H1 (cell line): ENCODE results near the gene TTPAL. TPM values are rescaled to one million over a fixed set of nuclear protein-coding genes. Genes with fewer than 3 reads are reported as not detected.

ENCODE experiments used
- CTCF ChIA-PET: fragments of 300-600 bp; sonication (Branson Sonifier 250); formaldehyde crosslinking; loops from one replicate; lab custom pipeline; 2021; ENCODE audit not compliant: partially characterized antibody; lab: Charles Lee
- POLR2A ChIA-PET: fragments of 300-600 bp; sonication (Branson Sonifier 250); formaldehyde crosslinking; loops from one replicate; lab custom pipeline; 2021; ENCODE audit warnings: inconsistent platforms; ENCODE audit not compliant: partially characterized antibody; lab: Charles Lee
- DNase-seq, 2 experiments: peaks; one replicate each; pipeline versions ENCODE4 v3.0.0 to v3.0.0-alpha.2; 2010 to 2022; ENCODE audit warnings: low spot score in 2 of 2, low read depth in 1 of 2, mixed read lengths in 1 of 2
- FAIRE-seq: peaks from 2 replicates; lab custom pipeline; 2011; peaks lifted over from hg19 to GRCh38; lab: Jason Lieb, UNC
- H2AFZ ChIP-seq: 2 replicates; pipeline ENCODE4 v1.8.1; 2012; ENCODE audit warnings: low read length, inconsistent platforms
- H2AK5ac ChIP-seq: 2 replicates; pipeline ENCODE4 v1.6.1; 2013; ENCODE audit warnings: low read depth, low read length
- H2BK120ac ChIP-seq: replicated peaks from 2 replicates; pipeline ENCODE3; 2013; ENCODE audit warnings: low read depth, low read length, inconsistent platforms
- H2BK12ac ChIP-seq: 2 replicates; pipeline ENCODE4 v1.6.1; 2013; ENCODE audit warnings: low read depth, low read length
- H2BK15ac ChIP-seq: 2 replicates; pipeline ENCODE4 v1.6.1; 2013; ENCODE audit warnings: low read length
- H2BK20ac ChIP-seq: 2 replicates; pipeline ENCODE4 v1.6.1; 2013; ENCODE audit warnings: low read length
- H2BK5ac ChIP-seq: 2 replicates; pipeline ENCODE4 v1.6.1; 2013; ENCODE audit warnings: low read depth, low read length
- H3K14ac ChIP-seq: 2 replicates; pipeline ENCODE4 v1.6.1; 2013; ENCODE audit warnings: inconsistent platforms; ENCODE audit not compliant: insufficient read length
- H3K18ac ChIP-seq: 2 replicates; pipeline ENCODE4 v1.6.1; 2013; ENCODE audit warnings: low read length; ENCODE audit errors: extremely low read depth
- H3K23ac ChIP-seq: 2 replicates; pipeline ENCODE4 v1.6.1; 2013; ENCODE audit warnings: inconsistent platforms; ENCODE audit not compliant: insufficient read length
- H3K23me2 ChIP-seq: 2 replicates; pipeline ENCODE4 v1.6.1; 2013; ENCODE audit warnings: low read depth, low read length
- H3K27ac ChIP-seq: 2 replicates; pipeline ENCODE4 v1.6.1; 2011; ENCODE audit warnings: low read depth, low read length, inconsistent platforms
- H3K27me3 ChIP-seq, 4 experiments: replicated peaks in 1 of 4; 1 replicate in 1 of 4; 2 replicates in 3 of 4; pipeline versions ENCODE4 v1.6.1 to v1.8.1; 2011 to 2013; ENCODE audit warnings: low read length in 3 of 4, mild to moderate bottlenecking in 3 of 4, inconsistent platforms in 2 of 4, mixed read lengths in 2 of 4, moderate library complexity in 1 of 4; ENCODE audit not compliant: control insufficient read depth in 3 of 4, insufficient read depth in 3 of 4; ENCODE audit errors: extremely low read depth in 1 of 4
- H3K36me3 ChIP-seq, 4 experiments: 2 replicates each; pipeline versions ENCODE4 v1.6.1 to v1.8.1; 2011 to 2013; ENCODE audit warnings: mild to moderate bottlenecking in 4 of 4, low read length in 3 of 4, moderate library complexity in 2 of 4, control low read depth in 1 of 4, inconsistent platforms in 1 of 4; ENCODE audit not compliant: insufficient read depth in 4 of 4, control insufficient read depth in 2 of 4
- H3K4ac ChIP-seq: replicated peaks from 2 replicates; pipeline ENCODE3; 2013; ENCODE audit warnings: low read length, low read depth, mixed read lengths, inconsistent platforms; ENCODE audit not compliant: insufficient read length
- H3K4me1 ChIP-seq, 4 experiments: replicated peaks in 1 of 4; 1 replicate in 1 of 4; 2 replicates in 3 of 4; pipeline versions ENCODE4 v1.6.1 to v1.8.1; 2011 to 2013; ENCODE audit warnings: low read length in 3 of 4, inconsistent platforms in 2 of 4, mixed read lengths in 1 of 4; ENCODE audit not compliant: insufficient read depth in 4 of 4, control insufficient read depth in 3 of 4
- H3K4me2 ChIP-seq, 2 experiments: 2 replicates each; pipeline versions ENCODE4 v1.6.1 to v1.8.1; 2011 to 2013; ENCODE audit warnings: low read depth in 2 of 2, low read length in 2 of 2, control low read depth in 1 of 2, inconsistent platforms in 1 of 2, mild to moderate bottlenecking in 1 of 2; ENCODE audit not compliant: insufficient read depth in 1 of 2
- H3K4me3 ChIP-seq, 4 experiments: fragments of 200-600, 300-600 bp in 1 of 4; sonication (generic), shearing (Covaris generic), sonication (Bioruptor Twin) in 1 of 4; 2 replicates each; pipeline versions ENCODE4 v1.5.1 to v1.8.1; 2011 to 2016; ENCODE audit warnings: low read length in 4 of 4, low read depth in 3 of 4, control low read depth in 2 of 4, inconsistent platforms in 2 of 4, mild to moderate bottlenecking in 2 of 4, mixed read lengths in 1 of 4, moderate library complexity in 1 of 4; ENCODE audit not compliant: insufficient read depth in 2 of 4; ENCODE audit errors: extremely low read depth in 1 of 4
- H3K56ac ChIP-seq: replicated peaks from 2 replicates; pipeline ENCODE3; 2013; ENCODE audit warnings: low read depth, mild to moderate bottlenecking, mixed read lengths, low read length, inconsistent platforms; ENCODE audit not compliant: insufficient read length
- H3K79me1 ChIP-seq: 2 replicates; pipeline ENCODE4 v1.6.1; 2013; ENCODE audit warnings: low read depth, low read length, control low read depth
- H3K79me2 ChIP-seq, 2 experiments: 2 replicates each; pipeline versions ENCODE4 v1.6.1 to v1.8.1; 2012 to 2013; ENCODE audit warnings: low read length in 2 of 2, mild to moderate bottlenecking in 2 of 2, inconsistent platforms in 1 of 2; ENCODE audit not compliant: insufficient read depth in 2 of 2, control insufficient read depth in 1 of 2
- H3K9ac ChIP-seq, 4 experiments: replicated peaks in 1 of 4; 1 replicate in 1 of 4; 2 replicates in 3 of 4; pipeline versions ENCODE4 v1.6.1 to v1.8.1; 2011 to 2013; ENCODE audit warnings: low read depth in 3 of 4, low read length in 3 of 4, control low read depth in 2 of 4, mild to moderate bottlenecking in 2 of 4, moderate library complexity in 2 of 4, inconsistent platforms in 1 of 4; ENCODE audit errors: extremely low read depth in 1 of 4
- H3K9me3 ChIP-seq, 2 experiments: 2 replicates each; pipeline versions ENCODE4 v1.6.1 to v1.8.1; 2012 to 2013; ENCODE audit warnings: mild to moderate bottlenecking in 2 of 2, moderate library complexity in 2 of 2, control low read depth in 1 of 2, inconsistent platforms in 1 of 2, low read depth in 1 of 2, low read length in 1 of 2, mixed read lengths in 1 of 2; ENCODE audit not compliant: insufficient read depth in 2 of 2
- H4K20me1 ChIP-seq, 2 experiments: replicated peaks in 1 of 2; 2 replicates each; pipeline versions ENCODE3 to v1.8.1; 2011 to 2013; ENCODE audit warnings: inconsistent platforms in 2 of 2, low read length in 2 of 2, mild to moderate bottlenecking in 1 of 2; ENCODE audit not compliant: insufficient read depth in 2 of 2, control insufficient read depth in 1 of 2
- H4K5ac ChIP-seq: 2 replicates; pipeline ENCODE4 v1.6.1; 2013; ENCODE audit warnings: low read length, low read depth, mixed read lengths, inconsistent platforms; ENCODE audit not compliant: insufficient read length
- H4K8ac ChIP-seq: 2 replicates; pipeline ENCODE4 v1.8.0; 2013; ENCODE audit warnings: mild to moderate bottlenecking, moderate library complexity, low read length, inconsistent platforms; ENCODE audit not compliant: insufficient read depth; ENCODE audit errors: extremely low read depth
- H4K91ac ChIP-seq: replicated peaks from 2 replicates; pipeline ENCODE3; 2013; ENCODE audit warnings: low read length, mixed read lengths, inconsistent platforms; ENCODE audit not compliant: insufficient read length
- CHD1 ChIP-seq: IDR thresholded peaks from 2 replicates; pipeline ENCODE4 v1.6.1; 2012; ENCODE audit warnings: low read depth, low read length, improper control_type of control experiment
- CHD2 ChIP-seq: IDR thresholded peaks from 2 replicates; pipeline ENCODE4 v1.6.1; 2012; ENCODE audit warnings: low read length, improper control_type of control experiment
- EP300 ChIP-seq, 2 experiments: IDR thresholded peaks; 1 replicate in 1 of 2; 2 replicates in 1 of 2; pipeline ENCODE4 v1.6.1; 2011 to 2012; ENCODE audit warnings: low read depth in 2 of 2, low read length in 2 of 2, mild to moderate bottlenecking in 2 of 2, borderline replicate concordance in 1 of 2, inconsistent platforms in 1 of 2, moderate library complexity in 1 of 2
- KDM1A ChIP-seq: fragments of 200-600, 300-600 bp; sonication (generic); IDR thresholded peaks from 2 replicates; pipeline ENCODE4 v1.7.1; 2016; ENCODE audit warnings: mild to moderate bottlenecking, low read length, borderline replicate concordance
- KDM4A ChIP-seq: IDR thresholded peaks from one replicate; pipeline ENCODE4 v1.7.1; 2012; ENCODE audit warnings: low read depth, mild to moderate bottlenecking, moderate library complexity, low read length, inconsistent platforms; ENCODE audit not compliant: severe bottlenecking
- POU5F1 ChIP-seq: IDR thresholded peaks from 2 replicates; pipeline ENCODE4 v1.6.1; 2011; ENCODE audit warnings: low read depth, mild to moderate bottlenecking, low read length, moderate library complexity
- RBBP5 ChIP-seq: IDR thresholded peaks from 2 replicates; pipeline ENCODE4 v1.7.1; 2012; ENCODE audit warnings: low read depth, mild to moderate bottlenecking, inconsistent platforms, low read length, moderate library complexity, borderline replicate concordance
- RXRA ChIP-seq: IDR thresholded peaks from 2 replicates; pipeline ENCODE4 v1.6.1; 2011; ENCODE audit warnings: low read depth, mild to moderate bottlenecking, low read length, moderate library complexity; ENCODE audit not compliant: insufficient read depth
- SRF ChIP-seq: IDR thresholded peaks from 2 replicates; pipeline ENCODE4 v1.6.1; 2011; ENCODE audit warnings: mild to moderate bottlenecking, low read depth, low read length, moderate library complexity
- WGBS, 2 experiments: shearing (Covaris generic) in 1 of 2; methylation state at CpG; one replicate each; pipeline versions ENCODE4 v1.1.6 to v1.1.7; 2013 to 2015; ENCODE audit warnings: low lambda C conversion rate in 2 of 2, mixed read lengths in 2 of 2, inconsistent platforms in 1 of 2, low coverage in 1 of 2, missing lambda C conversion rate in 1 of 2; ENCODE audit not compliant: insufficient replicate concordance in 2 of 2, insufficient coverage in 1 of 2, insufficient read length in 1 of 2; ENCODE audit errors: extremely low coverage in 1 of 2, missing lambda C conversion rate in 1 of 2; 5-methylcytosine and 5-hydroxymethylcytosine counted together
- polyA plus RNA-seq, 7 experiments: library from polyadenylated mRNA; depleted of rRNA in 3 of 7; stranded (reverse) in 5 of 7; unstranded in 2 of 7; fragments of >200 nt in 5 of 7; fragments of 200-250 nt in 2 of 7; gene quantifications; 1 replicate in 5 of 7; 2 replicates in 1 of 7; 4 replicates in 1 of 7; pipeline versions ENCODE4 v1.2.1 to v1.2.3, GENCODE V29; 2011 to 2013; ENCODE audit warnings: missing spikeins in 2 of 7, mixed read lengths in 2 of 7
- total RNA-seq: library from RNA; stranded (reverse); fragmentation: NEBNext Ultra II Directional; extraction: Animal tissue kit (Norgen Biotek cat#: 25700); gene quantifications from 2 replicates; pipeline ENCODE4 v1.2.1, GENCODE V29; 2021
- TF ChIP-seq, protein P1 (sequence below): IDR thresholded peaks from 2 replicates; pipeline ENCODE4 v1.6.1; 2011; ENCODE audit warnings: low read length, improper control_type of control experiment

TTPAL gene
- total and polyA plus RNA-seq, 2 of the 8 experiments (the other 6 are each of a cell fraction or from before 2014, with no cell fraction given): 2.8 to 14.0 TPM

DNA sequence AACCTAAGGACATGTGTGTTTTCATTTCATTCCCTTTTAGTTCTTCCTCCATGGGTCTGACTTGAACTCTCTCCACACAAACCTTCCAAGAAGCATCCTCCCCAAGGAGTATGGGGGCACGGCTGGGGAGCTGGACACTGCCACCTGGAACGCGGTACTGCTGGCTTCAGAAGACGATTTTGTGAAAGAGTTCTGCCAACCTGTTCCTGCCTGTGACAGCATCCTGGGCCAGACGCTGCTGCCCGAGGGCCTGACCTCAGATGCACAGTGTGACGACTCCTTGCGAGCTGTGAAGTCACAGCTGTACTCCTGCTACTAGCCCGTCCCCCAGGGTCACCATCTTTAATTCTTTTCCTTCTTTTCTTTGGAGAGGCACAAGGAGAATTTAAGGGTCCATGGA is 13.5 kb downstream of the TTPAL start:
- Histone ChIP-seq H3K79me1 (no peaks in the 10 kb centered on the region; the same call in 1 of the 2 replicates), H3K4ac (no peak overlapping the region), H3K18ac (no peak overlapping the region), H2BK120ac (no peak overlapping the region), H4K20me1 (peaks cover 1 to 2% of the 10 kb centered on the region in 2 experiments), H3K23ac (no peak overlapping the region), H3K4me2 (no peak overlapping the region), H4K8ac (no peak overlapping the region), H3K9ac (no peak overlapping the region), H2AFZ (no peak overlapping the region), H2AK5ac (no peak overlapping the region), H3K27me3 (no peaks in the 10 kb centered on the region), H4K5ac (no peak overlapping the region), H2BK15ac (no peak overlapping the region), H3K27ac (no peak overlapping the region), H2BK20ac (no peak overlapping the region), H2BK5ac (no peak overlapping the region), H3K4me1 (no peaks in the 10 kb centered on the region), H4K91ac (no peak overlapping the region), H3K79me2 (no peaks in the 10 kb centered on the region), H3K56ac (no peak overlapping the region), H2BK12ac (no peak overlapping the region), H3K4me3 (no peak overlapping the region), H3K9me3 (no peaks in the 10 kb centered on the region), H3K23me2 (no peaks in the 10 kb centered on the region), H3K14ac (no peak overlapping the region), H3K36me3 (peaks cover 8 to 38% (median 21%) of the 10 kb centered on the region in 4 experiments; a peak in 7 of 8 replicates)
- no peak for FAIRE-seq
- ChIA-PET CTCF (interaction anchor here (1.1 to 1.4 kb wide), 2 partner anchors 11 to 40 kb away, joined by 3 read pairs; no protein-coding TSS in a partner anchor), POLR2A (interaction anchor here (1.0 to 2.2 kb wide), 3 partner anchors 10 to 16 kb away, joined by 4 to 5 read pairs (median 5); partner anchors contain the start of gene TTPAL)
- DNase-seq: no peak
- 90% methylated on average over 9 of the region's 9 CpGs; no CpG with 5 or more reads in 1 of the 2 experiments for WGBS, 2 experiments
- TF ChIP-seq SRF (no peak), RXRA (no peak), POU5F1 (no peak), KDM4A (no peak), RBBP5 (no peak), CHD1 (no peak), CHD2 (no peak), KDM1A (no peak), EP300 (IDR thresholded peaks at IDR 0.05; ENCODE audit: borderline replicate concordance in 1 of 2, low read depth in 2 of 2, low read length in 2 of 2) (no peak)
- TF ChIP-seq, protein P1, sequence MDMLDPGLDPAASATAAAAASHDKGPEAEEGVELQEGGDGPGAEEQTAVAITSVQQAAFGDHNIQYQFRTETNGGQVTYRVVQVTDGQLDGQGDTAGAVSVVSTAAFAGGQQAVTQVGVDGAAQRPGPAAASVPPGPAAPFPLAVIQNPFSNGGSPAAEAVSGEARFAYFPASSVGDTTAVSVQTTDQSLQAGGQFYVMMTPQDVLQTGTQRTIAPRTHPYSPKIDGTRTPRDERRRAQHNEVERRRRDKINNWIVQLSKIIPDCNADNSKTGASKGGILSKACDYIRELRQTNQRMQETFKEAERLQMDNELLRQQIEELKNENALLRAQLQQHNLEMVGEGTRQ: no peak
